Measurements from ENCODE around the gene SLC6A7. TPM values are rescaled to one million over a fixed set of nuclear protein-coding genes. Genes with fewer than 3 reads are reported as not detected.
A peak's percentile ranks its signal among the peaks of the same experiment; 100 is the strongest.

Gene SLC6A7
- total RNA-seq, 1 donor from 2014 or later: not detected

DNA sequence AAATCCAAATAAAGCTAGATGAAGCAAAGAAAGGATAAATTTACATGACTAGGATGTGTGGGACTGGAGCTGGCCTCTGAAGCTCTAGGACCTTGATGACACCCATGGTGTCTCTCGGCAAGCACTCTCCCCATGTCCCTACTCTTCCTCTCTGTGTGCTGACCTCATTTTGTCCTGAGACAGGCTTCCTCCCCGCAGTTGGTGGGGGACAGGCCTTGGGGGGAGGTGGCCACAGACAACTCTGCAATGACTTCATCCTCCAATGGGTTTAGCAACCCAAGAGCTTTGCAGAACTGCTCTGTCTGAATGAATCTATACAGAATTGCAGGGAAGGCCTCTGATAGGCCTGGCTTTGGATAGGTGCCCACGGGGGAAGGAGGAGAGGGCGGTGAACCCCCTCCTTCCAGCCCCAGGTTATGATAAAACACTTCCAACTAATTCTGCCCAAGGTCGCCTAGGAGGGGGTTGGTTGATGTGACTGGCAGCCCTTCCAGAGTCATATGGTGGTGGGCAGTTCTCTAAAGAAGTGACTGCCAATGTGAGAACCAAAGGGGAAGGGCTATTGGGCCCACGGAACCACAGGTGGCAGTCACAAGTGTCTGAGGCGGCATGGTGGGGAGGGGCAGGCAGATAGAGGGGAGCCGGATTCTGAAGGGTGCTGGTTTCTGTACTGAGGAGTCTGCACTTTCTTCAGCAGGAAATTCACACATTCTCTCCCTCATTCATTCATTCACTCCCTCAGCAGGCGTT, 6.0 kb downstream of the SLC6A7 start:
- no peak for DNase-seq

DNA sequence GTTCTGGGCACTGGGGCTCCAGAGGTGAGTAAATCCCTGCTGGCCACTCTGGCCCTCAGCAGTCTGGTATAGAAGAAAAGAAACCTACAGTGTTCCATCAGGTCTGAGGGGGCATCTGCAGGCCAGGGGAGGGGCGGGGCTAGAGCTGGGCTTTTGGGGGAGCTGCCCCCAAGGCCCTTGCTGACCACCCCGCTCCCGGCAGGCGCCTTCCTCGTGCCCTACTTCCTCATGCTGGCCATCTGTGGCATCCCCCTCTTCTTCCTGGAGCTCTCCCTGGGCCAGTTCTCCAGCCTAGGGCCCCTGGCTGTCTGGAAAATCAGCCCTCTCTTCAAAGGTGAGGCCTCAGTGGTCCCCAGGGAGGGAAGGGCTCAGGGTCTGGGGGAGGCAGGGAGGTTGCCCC, 6.7 kb downstream of the SLC6A7 start:
- DNase-seq: no peak

DNA sequence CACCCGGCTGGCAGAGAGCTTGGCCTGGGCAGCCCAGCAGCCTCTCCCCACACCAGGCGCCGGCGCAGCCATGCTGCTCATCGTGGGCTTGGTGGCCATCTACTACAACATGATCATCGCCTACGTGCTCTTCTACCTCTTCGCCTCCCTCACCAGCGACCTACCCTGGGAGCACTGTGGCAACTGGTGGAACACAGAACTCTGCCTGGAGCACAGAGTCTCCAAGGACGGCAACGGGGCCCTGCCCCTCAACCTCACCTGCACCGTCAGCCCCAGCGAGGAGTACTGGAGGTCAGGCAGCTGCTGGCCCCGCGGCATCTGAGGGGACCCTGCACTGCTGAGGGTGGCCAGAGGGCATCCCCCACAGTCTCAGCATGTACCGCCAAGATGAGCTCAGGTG, 7.1 kb downstream of the SLC6A7 start:
- no peak for DNase-seq

DNA sequence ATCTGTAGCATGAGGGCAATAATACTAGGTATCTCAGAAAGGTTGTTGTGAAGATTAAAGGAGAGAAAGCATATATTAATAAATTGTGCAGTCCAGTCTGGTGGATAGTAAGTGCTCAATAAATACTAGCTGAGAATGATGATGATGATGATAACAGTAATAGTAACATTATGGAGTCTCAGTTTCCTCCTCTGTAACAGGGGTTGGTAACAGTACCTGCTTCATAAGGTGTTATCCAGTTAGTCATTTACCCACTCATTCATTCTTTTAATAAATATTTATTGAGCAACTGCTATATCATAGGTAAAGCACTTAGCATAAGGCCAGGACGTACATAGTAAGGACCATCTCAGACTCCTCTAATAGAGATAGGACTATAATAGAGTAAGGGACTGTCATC, 7.6 kb downstream of the SLC6A7 start:
- DNase-seq: no peak

DNA sequence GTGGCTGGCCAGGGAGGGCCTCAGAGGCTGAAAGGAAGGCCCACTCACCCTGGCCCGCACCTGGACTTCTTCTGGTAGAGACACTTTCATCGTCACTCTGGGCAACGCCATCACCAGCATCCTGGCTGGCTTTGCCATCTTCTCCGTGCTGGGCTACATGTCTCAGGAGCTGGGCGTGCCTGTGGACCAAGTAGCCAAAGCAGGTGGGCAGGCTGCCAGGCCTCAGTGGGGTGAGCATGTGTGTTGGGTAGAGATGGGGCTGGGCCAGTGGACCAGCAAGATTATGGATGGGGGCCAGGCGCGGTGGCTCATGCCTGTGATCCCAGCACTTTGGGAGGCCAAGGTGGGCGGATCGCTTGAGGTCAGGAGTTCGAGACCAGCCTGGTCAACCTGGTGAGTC, 12.6 kb downstream of the SLC6A7 start:
- no peak for DNase-seq

GRCh38 chr5:150203832-150204589, 14.1 kb downstream of the SLC6A7 start:
- DNase-seq: no peak

DNA sequence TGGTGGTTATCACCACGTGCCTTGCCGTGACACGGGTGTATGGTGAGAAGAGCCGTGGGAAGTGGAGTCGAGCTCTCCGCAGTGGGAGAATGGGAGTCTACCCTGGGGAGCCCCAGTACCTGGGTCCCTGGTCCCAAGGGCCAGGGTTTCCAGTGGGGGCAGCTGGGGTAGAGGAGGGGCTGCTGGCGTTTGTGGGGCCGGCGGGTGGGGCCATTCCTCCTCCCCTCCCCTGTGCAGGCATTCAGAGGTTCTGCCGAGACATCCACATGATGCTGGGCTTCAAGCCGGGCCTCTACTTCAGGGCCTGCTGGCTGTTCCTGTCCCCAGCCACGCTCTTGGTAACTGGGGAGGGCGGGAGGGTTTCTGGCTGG, 14.7 kb downstream of the SLC6A7 start:
- no peak for DNase-seq

- no peak for DNase-seq
Observed at GRCh38 chr5:150206098-150206778, 16.4 kb downstream of the SLC6A7 start.

- DNase-seq: no peak
Observed at GRCh38 chr5:150206779-150207115, 16.9 kb downstream of the SLC6A7 start.

DNA sequence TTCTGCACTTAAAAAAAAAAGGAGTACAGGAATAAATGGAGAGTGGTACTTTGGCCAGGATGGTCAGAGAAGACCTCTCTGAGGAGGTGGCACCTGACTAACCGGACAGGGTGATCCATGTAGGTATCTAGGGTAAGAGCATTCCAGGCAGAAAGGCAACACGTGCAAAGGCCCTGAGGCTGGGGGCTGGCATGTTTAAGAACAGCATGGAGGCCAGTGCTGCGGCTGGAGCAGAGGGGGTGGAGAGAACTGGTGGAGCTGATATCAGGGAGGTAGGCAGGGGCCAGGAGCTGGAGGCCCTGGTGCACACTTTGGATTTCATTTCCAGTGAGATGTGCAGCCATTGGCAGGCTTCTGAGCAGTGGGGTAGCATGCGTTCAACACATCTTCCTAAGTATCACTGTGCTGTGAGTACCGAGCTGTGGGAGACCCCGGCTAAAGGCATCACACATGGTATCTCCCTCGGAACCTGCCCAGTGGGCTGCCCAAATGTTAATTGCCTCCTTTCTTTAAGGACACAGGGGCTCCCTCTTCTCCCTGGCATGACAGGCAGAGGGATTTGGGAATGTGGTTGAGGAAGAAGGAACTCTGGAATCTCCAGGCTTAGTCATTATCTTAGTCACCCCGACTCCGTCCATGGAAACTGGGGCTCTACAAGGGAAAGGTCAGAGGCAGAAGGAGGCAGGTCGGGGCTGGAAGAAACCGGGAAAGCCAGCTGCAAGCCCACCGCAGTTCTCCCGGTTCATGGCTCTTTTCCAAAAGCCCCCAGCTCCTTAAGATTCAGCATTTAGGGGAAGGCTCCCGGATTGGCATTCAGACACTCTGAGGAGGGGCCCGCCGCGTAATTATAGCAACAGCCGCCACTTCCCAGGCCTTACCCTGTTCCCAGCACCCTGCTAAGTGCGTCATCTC, 18.6 kb downstream of the SLC6A7 start:
- no peak for DNase-seq

DNA sequence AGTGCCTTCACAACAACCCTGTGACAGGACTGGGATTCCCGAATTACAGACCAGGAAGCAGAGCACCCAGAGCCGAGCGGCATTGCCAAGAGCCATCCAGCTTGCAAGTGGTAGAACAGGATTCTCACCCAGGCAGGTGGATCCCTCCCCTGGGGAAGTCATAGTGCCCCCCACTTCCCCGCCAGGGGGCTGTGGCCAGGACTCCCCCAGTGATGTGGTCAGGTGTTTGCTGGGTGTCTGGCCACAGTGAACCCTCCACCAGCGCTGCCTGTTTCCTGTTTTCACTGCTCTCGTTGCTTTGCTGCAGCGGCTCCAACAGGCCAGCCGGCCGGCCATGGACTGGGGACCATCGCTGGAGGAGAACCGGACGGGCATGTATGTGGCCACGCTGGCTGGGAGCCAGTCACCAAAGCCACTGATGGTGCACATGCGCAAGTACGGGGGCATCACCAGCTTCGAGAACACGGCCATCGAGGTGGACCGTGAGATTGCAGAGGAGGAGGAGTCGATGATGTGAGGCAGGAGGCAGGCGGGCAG, 19.3 kb downstream of the SLC6A7 start:
- peak; percentile 35 for DNase-seq

DNA sequence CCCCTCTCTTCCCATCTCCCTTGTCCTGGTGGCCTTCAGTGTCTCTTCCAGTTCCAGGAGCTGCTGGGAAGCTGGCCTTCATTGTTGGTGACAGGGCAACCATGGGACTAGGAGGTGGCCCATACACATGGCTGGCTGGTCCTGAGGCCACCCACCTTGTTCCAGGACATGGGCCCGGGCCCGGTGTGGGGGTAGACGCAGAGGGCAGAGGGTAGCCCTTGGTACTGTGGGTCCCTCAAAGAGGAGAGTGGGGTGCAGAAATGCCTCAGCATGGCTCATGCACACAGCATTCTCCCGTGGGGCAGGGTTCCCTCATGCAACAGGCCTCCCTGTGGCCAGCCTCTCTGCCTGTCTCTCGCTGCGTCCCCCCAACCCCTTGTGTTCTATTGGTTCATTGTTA, 20.8 kb downstream of the SLC6A7 start:
- DNase-seq: no peak

GRCh38 chr5:150211156-150212030, 21.5 kb downstream of the SLC6A7 start:
- DNase-seq: no peak

GRCh38 chr5:150213530-150213929, 23.7 kb downstream of the SLC6A7 start:
- DNase-seq: peak; percentile 62

GRCh38 chr5:150214289-150214688, 24.4 kb downstream of the SLC6A7 start:
- DNase-seq: no peak

DNA sequence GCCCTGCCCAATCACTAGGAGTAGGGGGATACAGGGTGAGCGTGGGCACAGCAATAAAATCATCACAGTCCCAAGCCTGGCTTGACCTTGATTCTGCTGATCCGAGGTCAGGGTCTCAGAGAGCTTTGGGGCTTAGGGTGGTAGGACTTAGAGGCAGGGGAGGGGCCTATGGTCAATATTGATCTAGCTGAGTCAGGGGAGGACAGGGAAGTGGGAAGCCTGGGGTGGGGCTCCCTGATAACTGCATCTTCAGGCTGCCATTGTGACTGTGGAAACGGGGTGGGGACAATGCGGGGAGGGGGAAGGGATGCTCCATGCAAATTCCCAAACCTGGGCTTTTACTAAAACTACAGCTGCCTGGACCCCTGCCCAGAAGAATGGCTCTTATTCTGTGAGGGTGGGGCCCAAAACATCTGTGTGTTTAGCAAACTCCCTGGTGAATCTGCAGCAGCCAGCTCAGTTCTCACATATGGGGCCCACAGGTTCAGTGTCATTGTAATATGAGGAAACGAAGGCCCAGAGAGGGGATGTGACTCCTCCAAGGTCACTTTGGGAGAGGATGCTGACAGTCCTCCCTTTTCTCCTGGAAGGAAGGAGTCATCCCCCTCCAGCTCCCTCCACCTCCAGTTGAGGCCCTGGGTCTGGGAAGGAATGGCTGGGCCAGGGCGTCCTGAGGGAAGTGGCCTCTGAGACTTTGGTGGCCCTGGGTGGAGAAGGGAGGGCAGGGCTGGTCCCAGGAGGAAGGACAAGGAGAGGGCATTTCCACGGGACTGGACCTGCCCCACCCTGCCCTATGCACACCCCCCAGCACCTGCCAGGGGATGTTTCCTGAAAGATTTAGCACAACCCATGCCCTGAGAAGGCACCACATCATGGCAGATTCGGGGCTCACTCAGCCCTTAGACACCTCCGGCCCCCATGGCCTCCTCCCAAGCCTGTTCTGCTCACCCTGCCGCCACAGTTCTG, 26.4 kb downstream of the SLC6A7 start:
- peak; percentile 83 for DNase-seq

DNA sequence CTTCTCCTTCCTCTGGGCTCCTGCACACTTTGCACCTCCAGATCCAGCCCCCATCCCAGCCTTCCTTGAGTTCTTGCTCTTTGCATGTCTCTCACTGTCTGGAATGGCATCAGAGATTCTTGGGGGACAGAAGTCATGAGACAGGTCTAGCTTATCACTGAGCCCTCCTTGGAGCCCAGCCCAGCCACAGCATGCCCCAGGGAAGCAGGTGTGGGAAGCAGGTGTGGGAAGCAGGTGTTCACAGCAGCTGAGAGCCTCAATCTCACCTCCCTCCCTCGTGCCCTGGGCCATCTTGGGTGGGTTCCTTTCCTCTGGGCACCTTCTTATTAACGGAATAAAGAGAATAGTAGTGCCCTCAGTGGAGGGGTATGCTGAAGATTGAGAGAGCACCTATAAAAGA, 27.2 kb downstream of the SLC6A7 start:
- DNase-seq: no peak

- peak; percentile 93 for DNase-seq
Observed at GRCh38 chr5:150217873-150218692, 28.2 kb downstream of the SLC6A7 start.

- DNase-seq: no peak
Observed at GRCh38 chr5:150218693-150219035, 28.8 kb downstream of the SLC6A7 start.
